Measurements from ENCODE around the gene CIDEA. TPM values are rescaled to one million over a fixed set of nuclear protein-coding genes. Genes with fewer than 3 reads are reported as not detected.

The CIDEA gene
- total RNA-seq, 2 donors from 2014 or later = 56.7 TPM; not detected in 1

- WGBS, 2 donors = 97% methylated on average over 48 to 54 of the region's 58 CpGs
- TF ChIP-seq CTCF (IDR thresholded peaks at IDR 0.05) (no peak), POLR2A (IDR thresholded peaks at IDR 0.05) (no peak)
- intact Hi-C loops (cut with DNase I) = no loop called here
- H3K27ac ChIP-seq = no peak overlapping the region
- ATAC-seq (no peak), DNase-seq (no peak)
- no peaks in the 10 kb centered on the region for H3K9me3 ChIP-seq
- H3K4me3 ChIP-seq = no peak overlapping the region
- H3K4me1 ChIP-seq = peaks cover 8% of the 10 kb centered on the region
- H3K36me3 ChIP-seq (replicated peaks in 1 of 2; ENCODE audit: insufficient read depth in 1 of 2, low read depth in 2 of 2) = peaks cover 4 to 20% of the 10 kb centered on the region in 2 donors
- no peaks in the 10 kb centered on the region for H3K27me3 ChIP-seq
These were observed 71.0 kb downstream of the CIDEA start for GRCh38 chr18:12324991-12325725.

GRCh38 chr18:12325726-12326245 lies 71.6 kb downstream of the CIDEA start:
- TF ChIP-seq POLR2A (IDR thresholded peaks at IDR 0.05) = no peak
- no peak for TF ChIP-seq CTCF (IDR thresholded peaks at IDR 0.05)
- no peak overlapping the region for H3K4me3 ChIP-seq
- H3K27ac ChIP-seq = no peak overlapping the region
- ATAC-seq = no peak
- H3K27me3 ChIP-seq = no peaks in the 10 kb centered on the region
- H3K4me1 ChIP-seq = peaks cover 8% of the 10 kb centered on the region
- no peaks in the 10 kb centered on the region for H3K9me3 ChIP-seq
- intact Hi-C loops (cut with DNase I) = no loop called here
- WGBS, 2 donors = 95 to 96% methylated on average over 26 to 29 of the region's 29 CpGs
- peaks cover 4 to 20% of the 10 kb centered on the region in 2 donors for H3K36me3 ChIP-seq (replicated peaks in 1 of 2; ENCODE audit: insufficient read depth in 1 of 2, low read depth in 2 of 2)
- no peak for DNase-seq

- Histone ChIP-seq H3K4me3 (no peak overlapping the region), H3K4me1 (peaks cover 8% of the 10 kb centered on the region), H3K9me3 (no peaks in the 10 kb centered on the region), H3K27me3 (no peaks in the 10 kb centered on the region), H3K36me3 (replicated peaks in 1 of 2; ENCODE audit: insufficient read depth in 1 of 2, low read depth in 2 of 2) (peaks cover 4 to 20% of the 10 kb centered on the region in 2 donors), H3K27ac (no peak overlapping the region)
- WGBS, 2 donors = 80 to 94% methylated on average over 10 to 12 of the region's 12 CpGs
- no peak for TF ChIP-seq POLR2A (IDR thresholded peaks at IDR 0.05)
- TF ChIP-seq CTCF (IDR thresholded peaks at IDR 0.05) = no peak
- ATAC-seq = no peak
- DNase-seq = no peak
- intact Hi-C loops (cut with DNase I) = no loop called here
These were observed 72.7 kb downstream of the CIDEA start for GRCh38 chr18:12326711-12327460.

Small RNA genes within 50 kb of the gene (small RNA-seq; reads per million reads assigned to genes)
- gene RNU6-170P = not detected

Other genes starting within 250 kb of the CIDEA start
- gene ANKRD62, start 160.5 kb upstream of the CIDEA start, total RNA-seq = 10 to 100 TPM; 13.0 to 14.2 TPM
- 100 to 1,000 TPM in 1 of 2 donors, 10 to 100 TPM in 1; 71.1 to 109 TPM for gene TUBB6, start 53.9 kb downstream of the CIDEA start, total RNA-seq
- gene AFG3L2, start 122.9 kb downstream of the CIDEA start, total RNA-seq = 10 to 100 TPM; 30.4 to 33.6 TPM
- gene PRELID3A, start 153.6 kb downstream of the CIDEA start, total RNA-seq = not detected

Measured in body of pancreas (tissue), 4 donors.